GM19467 (cell line): Measurements from ENCODE around the gene HOXB1.
A peak's percentile ranks its signal among the peaks of the same experiment; 100 is the strongest.

Experiments used
- ATAC-seq: cut with Tn5 transposase; IDR thresholded peaks from one replicate; pipeline ENCODE4 v1.9.1; 2021; ENCODE audit warnings: mild to moderate bottlenecking, moderate library complexity; ENCODE audit not compliant: unreplicated experiment

Gene HOXB1

GRCh38 chr17:48567646-48568354, 37.0 kb upstream of the HOXB1 start:
- no peak for ATAC-seq

GRCh38 chr17:48567209-48567608, 36.4 kb upstream of the HOXB1 start:
- ATAC-seq = no peak

- ATAC-seq = no peak
Measured at GRCh38 chr17:48566717-48567116, 35.9 kb upstream of the HOXB1 start.

GRCh38 chr17:48565925-48566710, 35.3 kb upstream of the HOXB1 start:
- ATAC-seq = no peak

GRCh38 chr17:48565022-48565554, 34.3 kb upstream of the HOXB1 start:
- no peak for ATAC-seq

- no peak for ATAC-seq
Measured at GRCh38 chr17:48564188-48565021, 33.6 kb upstream of the HOXB1 start.

- ATAC-seq = no peak
Measured at GRCh38 chr17:48563867-48564187, 33.0 kb upstream of the HOXB1 start.

GRCh38 chr17:48563385-48563838, 32.6 kb upstream of the HOXB1 start:
- no peak for ATAC-seq

GRCh38 chr17:48562934-48563333, 32.1 kb upstream of the HOXB1 start:
- ATAC-seq = no peak

GRCh38 chr17:48561884-48562810, 31.3 kb upstream of the HOXB1 start:
- peak; percentile 60 for ATAC-seq

- no peak for ATAC-seq
Measured at GRCh38 chr17:48559840-48560817, 29.3 kb upstream of the HOXB1 start.

- ATAC-seq = no peak
Measured at GRCh38 chr17:48559122-48559839, 28.5 kb upstream of the HOXB1 start.

- no peak for ATAC-seq
Measured at GRCh38 chr17:48558831-48559121, 28.0 kb upstream of the HOXB1 start.

GRCh38 chr17:48558057-48558830, 27.4 kb upstream of the HOXB1 start:
- no peak for ATAC-seq

GRCh38 chr17:48556576-48557401, 26.0 kb upstream of the HOXB1 start:
- ATAC-seq = no peak

- ATAC-seq = no peak
Measured at GRCh38 chr17:48556229-48556575, 25.4 kb upstream of the HOXB1 start.
